Suppressor macrophage treated with lipopolysaccharide for 4 hours (primary cell): ENCODE measurements around the gene AGFG1.
"Not testable (repeated sequence)": the region's sequence is repeated elsewhere in the genome, so short reads cannot be mapped to it uniquely, and the experiment has no call there.

Experiments
- DNase-seq: peaks from one replicate; pipeline ENCODE4 v3.0.0-alpha.2; 2020

Gene AGFG1

DNA sequence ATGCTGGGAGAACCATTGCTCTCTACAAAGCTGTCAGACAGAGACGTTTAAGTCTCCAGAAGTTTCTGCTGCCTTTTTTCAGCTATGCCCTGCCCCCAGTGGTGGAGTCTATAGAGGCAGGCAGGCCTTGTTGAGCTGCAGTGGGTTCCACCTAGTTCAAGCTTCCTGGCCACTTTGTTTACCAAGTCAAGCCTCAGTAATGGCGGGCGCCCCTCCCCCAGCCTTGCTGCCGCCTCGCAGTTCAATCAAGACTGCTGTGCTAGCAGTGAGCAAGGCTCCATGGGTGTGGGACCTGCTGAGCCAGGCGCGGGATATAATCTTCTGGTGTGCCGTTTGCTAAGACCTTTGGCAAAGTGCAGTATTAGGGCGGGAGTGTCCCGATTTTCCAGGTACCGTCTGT lies 74.0 kb downstream of the AGFG1 start:
- peak; percentile 12 for DNase-seq

- no peak for DNase-seq
These were observed 79.9 kb downstream of the AGFG1 start for GRCh38 chr2:227551836-227552235.

DNA sequence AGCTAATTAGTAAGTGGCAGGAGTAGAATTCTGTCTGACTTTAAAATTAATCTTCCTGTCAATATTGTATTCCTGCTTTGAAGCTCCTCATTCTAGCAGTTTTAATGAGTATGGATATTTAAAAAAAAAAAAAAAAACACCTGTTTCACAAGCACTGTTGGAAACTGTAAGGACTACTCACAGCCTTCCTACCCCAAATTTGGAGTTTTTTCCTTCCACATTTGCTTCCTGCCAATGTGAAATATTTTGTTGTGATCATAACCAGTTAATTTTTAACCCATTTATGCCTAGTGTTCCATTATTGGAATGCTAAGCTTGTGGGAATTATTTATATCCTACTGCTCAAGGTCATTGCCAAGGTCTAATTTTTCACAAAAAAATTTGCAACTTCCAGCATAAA lies 90.6 kb downstream of the AGFG1 start:
- no peak for DNase-seq

DNA sequence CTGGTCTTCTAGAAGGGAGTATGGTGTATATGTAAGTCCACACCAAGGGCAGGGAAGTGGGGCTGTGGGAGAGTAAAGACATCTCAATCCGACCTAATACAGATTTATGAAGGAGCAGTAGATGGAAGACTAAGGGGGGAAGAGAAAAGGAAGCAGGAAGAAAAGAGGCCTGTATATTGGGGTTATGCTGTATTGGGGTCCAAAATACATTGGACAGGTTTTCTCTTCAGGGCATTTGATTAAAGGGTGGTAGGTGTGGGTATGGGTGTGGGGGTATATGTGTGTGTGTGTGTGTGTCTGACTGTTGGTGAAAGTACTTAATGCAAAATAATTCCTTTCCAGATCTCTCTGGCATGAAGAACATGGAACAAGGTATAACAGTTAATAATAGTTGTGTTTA lies 93.1 kb downstream of the AGFG1 start:
- DNase-seq, result no peak

DNA sequence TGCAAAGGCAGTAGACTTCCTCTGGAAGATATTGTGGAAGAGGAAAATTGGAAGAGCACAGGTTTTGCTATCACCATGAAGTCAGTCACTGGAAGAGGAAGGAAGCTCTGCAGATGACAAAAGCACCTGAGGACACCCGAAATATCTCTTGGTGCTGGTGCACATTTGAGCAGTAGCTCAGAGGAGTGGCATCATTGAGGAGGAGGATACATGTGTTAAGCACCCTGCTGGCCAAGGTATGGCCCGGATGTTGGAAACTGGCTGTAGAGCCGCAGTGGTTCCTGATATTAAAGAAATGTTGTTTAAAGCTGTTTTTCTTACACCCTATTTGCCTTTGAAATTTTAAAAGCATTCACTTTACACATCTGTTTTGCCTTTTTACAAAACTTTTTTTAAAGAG lies 94.1 kb downstream of the AGFG1 start:
- no peak for DNase-seq

GRCh38 chr2:227568852-227569169 lies 96.9 kb downstream of the AGFG1 start:
- no peak for DNase-seq

DNA sequence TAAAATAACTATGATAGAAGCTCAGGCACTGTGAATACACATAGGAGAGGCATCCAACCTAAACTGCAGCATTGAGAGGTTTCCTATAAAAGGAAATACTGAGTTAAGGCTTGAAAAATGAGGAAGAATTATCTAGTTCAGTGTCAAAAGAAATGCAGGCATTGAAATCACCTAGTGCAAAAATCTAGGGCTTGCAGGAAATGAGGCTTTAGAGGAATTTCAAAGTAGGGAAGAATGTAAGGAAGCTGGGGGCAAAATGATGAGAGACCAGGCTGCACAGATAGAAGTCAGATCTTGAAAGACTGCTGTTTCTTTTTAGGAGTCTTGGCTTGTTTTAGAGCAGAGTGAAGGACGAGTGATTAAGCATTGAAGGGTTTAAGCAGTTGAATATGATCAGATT lies 98.7 kb downstream of the AGFG1 start:
- no peak for DNase-seq

DNA sequence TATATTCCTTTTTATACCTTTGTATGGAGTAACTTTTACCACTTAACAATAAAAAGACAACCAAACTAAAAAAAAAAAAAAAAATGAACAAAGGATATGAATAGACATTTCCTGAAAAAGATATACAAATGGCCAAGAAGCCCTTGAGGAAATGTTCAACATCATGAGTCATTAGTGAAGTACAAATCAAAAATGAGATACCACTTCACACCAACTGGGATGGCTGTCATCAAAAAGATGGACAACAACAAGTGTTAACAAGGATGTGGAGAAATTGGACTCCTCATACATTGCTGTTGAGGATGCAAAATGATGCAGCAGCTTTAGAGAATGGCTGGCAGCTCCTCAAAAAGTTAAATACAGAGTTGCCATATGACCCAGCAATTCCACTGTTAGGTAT lies 104.2 kb downstream of the AGFG1 start:
- DNase-seq, result no peak

- no peak for DNase-seq
These were observed 104.9 kb downstream of the AGFG1 start for GRCh38 chr2:227576812-227577211.

- DNase-seq, result no peak
These were observed 105.6 kb downstream of the AGFG1 start for GRCh38 chr2:227577555-227577954.

- DNase-seq, result no peak
These were observed 106.7 kb downstream of the AGFG1 start for GRCh38 chr2:227578642-227579041.

DNA sequence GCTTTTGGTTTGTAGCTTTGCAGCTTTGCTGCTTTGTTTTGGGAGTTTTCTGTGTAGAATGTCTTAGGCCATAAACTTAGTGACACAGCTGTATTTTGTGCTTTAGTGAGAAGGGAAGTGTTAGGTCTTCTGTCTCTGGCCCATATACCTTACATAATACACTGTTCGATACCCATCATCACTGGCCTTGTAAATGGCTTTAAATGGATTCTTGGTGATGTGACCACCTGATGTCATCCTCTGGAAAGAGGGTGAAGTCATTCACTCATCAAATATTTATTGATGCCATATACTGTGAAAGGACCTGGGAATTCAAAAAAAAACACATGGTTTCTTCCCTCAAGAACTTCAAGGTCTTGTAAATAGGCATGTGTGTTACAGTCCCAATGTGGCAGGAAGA lies 107.8 kb downstream of the AGFG1 start:
- DNase-seq, result no peak

DNA sequence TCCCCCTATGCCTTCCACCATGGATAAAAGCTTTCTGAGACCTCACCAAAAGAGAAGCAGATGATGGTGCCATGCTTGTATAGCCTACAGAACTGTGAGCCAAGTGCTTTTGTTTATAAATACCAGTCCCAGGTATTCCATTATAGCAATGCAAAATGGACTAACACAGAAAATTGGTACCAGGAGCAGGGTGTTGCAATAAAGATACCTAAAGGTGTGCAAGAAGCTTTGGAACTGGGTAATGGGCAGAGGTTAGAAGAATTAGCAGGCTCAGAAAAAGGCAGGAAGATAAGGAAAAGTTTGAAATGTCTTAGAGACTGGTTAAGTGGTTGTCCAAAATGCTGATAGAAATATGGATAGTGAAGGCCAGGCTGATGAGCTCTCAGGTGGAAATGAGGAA lies 110.4 kb downstream of the AGFG1 start:
- no peak for DNase-seq

DNA sequence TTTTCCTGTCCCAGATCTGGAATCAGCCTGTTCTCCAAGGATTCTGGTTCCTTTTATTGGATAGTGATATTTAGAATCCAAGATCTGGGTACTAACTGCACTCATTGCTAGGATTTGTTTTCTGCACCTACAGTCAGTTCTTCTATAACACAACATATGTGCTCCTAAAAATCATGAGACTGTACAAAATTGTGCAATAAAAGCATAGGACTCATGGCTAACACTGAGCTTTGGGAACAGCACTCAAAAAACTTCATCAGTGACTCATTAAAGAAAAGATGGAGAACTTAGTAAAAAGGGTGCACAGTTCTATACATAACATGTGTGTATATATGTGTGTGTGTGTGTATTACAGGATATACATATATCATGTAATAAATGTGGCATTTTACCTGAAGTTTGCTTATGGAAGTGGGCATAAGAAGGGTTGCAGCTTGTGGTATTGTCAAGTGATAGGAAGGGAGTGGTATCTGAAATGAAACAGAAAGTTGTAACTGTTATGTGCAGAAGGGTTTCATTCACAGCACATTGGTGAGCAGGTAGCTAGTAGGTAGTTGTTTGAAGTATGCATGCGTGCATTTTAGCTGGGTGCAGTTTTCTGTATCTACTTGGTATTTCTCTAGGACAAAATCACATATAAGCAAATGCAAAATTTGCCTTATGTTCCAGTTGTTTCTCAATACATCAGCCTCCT lies 120.9 kb downstream of the AGFG1 start:
- DNase-seq, result peak; percentile 12

DNA sequence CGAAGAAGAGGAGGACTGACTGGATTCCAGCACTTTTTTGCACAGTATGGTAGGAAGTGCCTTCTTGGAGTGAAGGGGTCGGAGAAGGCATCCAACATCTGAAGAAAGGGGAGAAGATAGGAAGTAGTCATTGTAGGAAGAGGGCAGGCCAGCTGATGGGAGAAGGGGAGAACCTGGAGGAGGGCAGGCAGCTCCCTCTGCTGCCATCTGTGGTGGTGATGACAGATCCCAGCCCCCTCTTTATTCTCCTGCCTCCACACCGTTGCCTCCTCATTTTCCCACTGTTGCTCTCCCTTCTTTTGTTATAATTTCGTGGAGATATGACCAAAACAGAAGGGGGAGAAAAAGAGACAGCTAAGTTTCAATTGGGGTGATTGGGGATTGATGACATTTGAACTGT lies 123.8 kb downstream of the AGFG1 start:
- no peak for DNase-seq

- DNase-seq, result no peak
These were observed 125.1 kb downstream of the AGFG1 start for GRCh38 chr2:227597036-227597435.

DNA sequence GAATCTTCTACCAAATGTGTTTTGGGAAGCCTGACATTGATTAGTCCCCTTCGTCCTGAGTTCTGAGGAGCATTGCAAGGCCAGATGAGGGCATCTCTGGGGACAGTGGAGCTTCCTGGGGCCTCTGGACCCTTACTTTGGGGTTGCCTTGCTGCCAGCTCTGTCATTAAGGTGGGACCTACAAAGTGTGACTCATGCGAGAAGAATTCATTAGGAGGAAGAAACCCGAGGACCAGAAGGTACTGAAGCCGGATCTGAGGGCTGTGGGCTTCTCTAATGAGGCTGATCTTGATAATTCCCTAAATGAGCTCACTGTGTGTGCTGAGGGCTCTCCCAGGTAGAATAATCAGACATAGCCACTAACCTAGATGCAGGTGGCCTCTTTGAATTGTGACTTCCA lies 126.0 kb downstream of the AGFG1 start:
- no peak for DNase-seq

- DNase-seq, result not testable (repeated sequence)
These were observed 127.0 kb downstream of the AGFG1 start, which contains the start of gene SCYGR2 for GRCh38 chr2:227598835-227599503. Gene SCYGR2 (plus strand): TSS chr2:227598893. CDS start chr2:227598893, 0 bp downstream.

DNA sequence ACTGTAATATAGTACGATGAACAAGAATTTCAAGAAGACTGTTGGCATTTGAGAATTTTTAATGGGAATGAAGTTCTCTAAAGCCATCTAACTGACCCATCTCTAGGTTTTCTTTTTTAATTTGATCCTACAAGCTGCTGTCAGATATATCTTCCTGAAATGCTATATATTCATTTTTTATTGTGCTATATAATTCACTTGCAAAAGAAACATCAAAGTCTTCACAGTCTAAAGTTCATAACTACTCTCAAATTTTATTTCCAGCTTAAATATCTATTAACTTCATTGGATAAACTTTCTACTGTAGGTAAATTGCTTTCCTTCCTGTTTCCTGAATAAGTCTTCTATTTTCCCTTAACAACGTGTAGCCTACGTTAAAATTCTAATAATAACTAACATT lies 130.4 kb downstream of the AGFG1 start:
- DNase-seq, result no peak

DNA sequence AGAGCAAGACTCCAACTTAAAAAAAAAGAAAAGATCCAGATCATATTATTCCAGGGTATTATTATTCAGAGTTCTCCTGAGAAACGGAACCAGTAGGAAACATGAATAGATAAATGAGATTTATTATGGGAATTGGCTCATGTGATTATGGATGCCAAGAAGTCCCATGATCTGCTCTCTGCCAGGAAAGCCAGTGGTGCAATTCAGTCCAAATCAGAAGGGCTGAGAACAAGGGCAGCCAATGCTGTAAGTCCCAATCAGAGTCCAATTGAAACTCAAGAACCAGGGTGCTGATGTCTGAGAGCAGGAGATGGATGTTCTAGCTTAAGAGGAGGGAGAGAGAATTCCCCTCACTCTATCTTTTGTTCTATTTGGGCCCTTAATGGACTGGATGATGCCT lies 134.5 kb downstream of the AGFG1 start:
- DNase-seq, result no peak

GRCh38 chr2:227607941-227608340 lies 136.0 kb downstream of the AGFG1 start:
- peak; percentile 39 for DNase-seq

DNA sequence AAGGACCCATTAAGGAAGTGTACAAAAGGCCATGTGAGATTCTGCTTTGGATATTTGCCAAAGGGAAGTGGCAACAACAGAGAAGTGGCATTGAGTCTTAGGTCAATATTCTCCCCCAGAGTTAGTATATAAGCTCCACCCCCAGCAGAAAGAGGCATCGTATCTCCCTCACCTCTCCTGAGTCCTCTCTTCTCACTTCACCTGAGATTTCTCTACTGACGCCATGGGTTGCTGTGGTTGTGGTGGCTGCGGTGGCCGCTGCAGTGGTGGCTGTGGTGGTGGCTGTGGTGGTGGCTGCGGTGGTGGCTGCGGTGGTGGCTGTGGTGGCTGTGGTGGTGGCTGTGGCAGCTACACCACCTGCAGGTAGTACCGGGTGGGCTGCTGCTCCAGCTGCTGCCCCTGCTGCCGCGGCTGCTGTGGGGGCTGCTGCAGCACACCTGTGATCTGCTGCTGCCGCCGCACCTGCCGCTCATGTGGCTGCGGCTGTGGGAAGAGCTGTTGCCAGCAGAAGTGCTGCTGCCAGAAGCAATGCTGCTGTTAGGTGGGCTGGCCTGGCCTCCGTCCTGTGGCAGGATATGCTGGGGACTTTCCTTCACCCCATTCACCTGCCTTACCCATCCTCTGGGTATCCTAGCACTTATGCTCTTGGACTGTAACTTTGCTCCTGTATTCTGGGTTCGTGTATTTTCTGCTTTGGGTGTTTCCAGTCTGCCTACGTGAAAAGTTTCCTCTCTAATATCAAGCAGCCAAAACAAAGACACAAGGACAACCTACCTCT lies 136.8 kb downstream of the AGFG1 start:
- peak; percentile 88 for DNase-seq

GRCh38 chr2:227610123-227610522 lies 138.2 kb downstream of the AGFG1 start:
- peak; percentile 5 for DNase-seq
